H1 (cell line): ENCODE measurements around the gene COL12A1. TPM values are rescaled to one million over a fixed set of nuclear protein-coding genes. Genes with fewer than 3 reads are reported as not detected.

Experiments used
- CTCF ChIA-PET: fragments of 300-600 bp; sonication (Branson Sonifier 250); formaldehyde crosslinking; loops from one replicate; lab custom pipeline; 2021; ENCODE audit not compliant: partially characterized antibody; lab: Charles Lee
- POLR2A ChIA-PET: fragments of 300-600 bp; sonication (Branson Sonifier 250); formaldehyde crosslinking; loops from one replicate; lab custom pipeline; 2021; ENCODE audit warnings: inconsistent platforms; ENCODE audit not compliant: partially characterized antibody; lab: Charles Lee
- DNase-seq, 2 experiments: peaks; one replicate each; pipeline versions ENCODE4 v3.0.0 to v3.0.0-alpha.2; 2010 to 2022; ENCODE audit warnings: low spot score in 2 of 2, low read depth in 1 of 2, mixed read lengths in 1 of 2
- FAIRE-seq: peaks from 2 replicates; lab custom pipeline; 2011; peaks lifted over from hg19 to GRCh38; lab: Jason Lieb, UNC
- H2AFZ ChIP-seq: 2 replicates; pipeline ENCODE4 v1.8.1; 2012; ENCODE audit warnings: low read length, inconsistent platforms
- H2AK5ac ChIP-seq: 2 replicates; pipeline ENCODE4 v1.6.1; 2013; ENCODE audit warnings: low read depth, low read length
- H2BK120ac ChIP-seq: replicated peaks from 2 replicates; pipeline ENCODE3; 2013; ENCODE audit warnings: low read depth, low read length, inconsistent platforms
- H2BK12ac ChIP-seq: 2 replicates; pipeline ENCODE4 v1.6.1; 2013; ENCODE audit warnings: low read depth, low read length
- H2BK15ac ChIP-seq: 2 replicates; pipeline ENCODE4 v1.6.1; 2013; ENCODE audit warnings: low read length
- H2BK20ac ChIP-seq: 2 replicates; pipeline ENCODE4 v1.6.1; 2013; ENCODE audit warnings: low read length
- H2BK5ac ChIP-seq: 2 replicates; pipeline ENCODE4 v1.6.1; 2013; ENCODE audit warnings: low read depth, low read length
- H3K14ac ChIP-seq: 2 replicates; pipeline ENCODE4 v1.6.1; 2013; ENCODE audit warnings: inconsistent platforms; ENCODE audit not compliant: insufficient read length
- H3K18ac ChIP-seq: 2 replicates; pipeline ENCODE4 v1.6.1; 2013; ENCODE audit warnings: low read length; ENCODE audit errors: extremely low read depth
- H3K23ac ChIP-seq: 2 replicates; pipeline ENCODE4 v1.6.1; 2013; ENCODE audit warnings: inconsistent platforms; ENCODE audit not compliant: insufficient read length
- H3K23me2 ChIP-seq: 2 replicates; pipeline ENCODE4 v1.6.1; 2013; ENCODE audit warnings: low read depth, low read length
- H3K27ac ChIP-seq: 2 replicates; pipeline ENCODE4 v1.6.1; 2011; ENCODE audit warnings: low read depth, low read length, inconsistent platforms
- H3K27me3 ChIP-seq, 4 experiments: replicated peaks in 1 of 4; 1 replicate in 1 of 4; 2 replicates in 3 of 4; pipeline versions ENCODE4 v1.6.1 to v1.8.1; 2011 to 2013; ENCODE audit warnings: low read length in 3 of 4, mild to moderate bottlenecking in 3 of 4, inconsistent platforms in 2 of 4, mixed read lengths in 2 of 4, moderate library complexity in 1 of 4; ENCODE audit not compliant: control insufficient read depth in 3 of 4, insufficient read depth in 3 of 4; ENCODE audit errors: extremely low read depth in 1 of 4
- H3K36me3 ChIP-seq, 4 experiments: 2 replicates each; pipeline versions ENCODE4 v1.6.1 to v1.8.1; 2011 to 2013; ENCODE audit warnings: mild to moderate bottlenecking in 4 of 4, low read length in 3 of 4, moderate library complexity in 2 of 4, control low read depth in 1 of 4, inconsistent platforms in 1 of 4; ENCODE audit not compliant: insufficient read depth in 4 of 4, control insufficient read depth in 2 of 4
- H3K4ac ChIP-seq: replicated peaks from 2 replicates; pipeline ENCODE3; 2013; ENCODE audit warnings: low read length, low read depth, mixed read lengths, inconsistent platforms; ENCODE audit not compliant: insufficient read length
- H3K4me1 ChIP-seq, 4 experiments: replicated peaks in 1 of 4; 1 replicate in 1 of 4; 2 replicates in 3 of 4; pipeline versions ENCODE4 v1.6.1 to v1.8.1; 2011 to 2013; ENCODE audit warnings: low read length in 3 of 4, inconsistent platforms in 2 of 4, mixed read lengths in 1 of 4; ENCODE audit not compliant: insufficient read depth in 4 of 4, control insufficient read depth in 3 of 4
- H3K4me2 ChIP-seq, 2 experiments: 2 replicates each; pipeline versions ENCODE4 v1.6.1 to v1.8.1; 2011 to 2013; ENCODE audit warnings: low read depth in 2 of 2, low read length in 2 of 2, control low read depth in 1 of 2, inconsistent platforms in 1 of 2, mild to moderate bottlenecking in 1 of 2; ENCODE audit not compliant: insufficient read depth in 1 of 2
- H3K4me3 ChIP-seq, 4 experiments: fragments of 200-600, 300-600 bp in 1 of 4; sonication (generic), shearing (Covaris generic), sonication (Bioruptor Twin) in 1 of 4; 2 replicates each; pipeline versions ENCODE4 v1.5.1 to v1.8.1; 2011 to 2016; ENCODE audit warnings: low read length in 4 of 4, low read depth in 3 of 4, control low read depth in 2 of 4, inconsistent platforms in 2 of 4, mild to moderate bottlenecking in 2 of 4, mixed read lengths in 1 of 4, moderate library complexity in 1 of 4; ENCODE audit not compliant: insufficient read depth in 2 of 4; ENCODE audit errors: extremely low read depth in 1 of 4
- H3K56ac ChIP-seq: replicated peaks from 2 replicates; pipeline ENCODE3; 2013; ENCODE audit warnings: low read depth, mild to moderate bottlenecking, mixed read lengths, low read length, inconsistent platforms; ENCODE audit not compliant: insufficient read length
- H3K79me1 ChIP-seq: 2 replicates; pipeline ENCODE4 v1.6.1; 2013; ENCODE audit warnings: low read depth, low read length, control low read depth
- H3K79me2 ChIP-seq, 2 experiments: 2 replicates each; pipeline versions ENCODE4 v1.6.1 to v1.8.1; 2012 to 2013; ENCODE audit warnings: low read length in 2 of 2, mild to moderate bottlenecking in 2 of 2, inconsistent platforms in 1 of 2; ENCODE audit not compliant: insufficient read depth in 2 of 2, control insufficient read depth in 1 of 2
- H3K9ac ChIP-seq, 4 experiments: replicated peaks in 1 of 4; 1 replicate in 1 of 4; 2 replicates in 3 of 4; pipeline versions ENCODE4 v1.6.1 to v1.8.1; 2011 to 2013; ENCODE audit warnings: low read depth in 3 of 4, low read length in 3 of 4, control low read depth in 2 of 4, mild to moderate bottlenecking in 2 of 4, moderate library complexity in 2 of 4, inconsistent platforms in 1 of 4; ENCODE audit errors: extremely low read depth in 1 of 4
- H3K9me3 ChIP-seq, 2 experiments: 2 replicates each; pipeline versions ENCODE4 v1.6.1 to v1.8.1; 2012 to 2013; ENCODE audit warnings: mild to moderate bottlenecking in 2 of 2, moderate library complexity in 2 of 2, control low read depth in 1 of 2, inconsistent platforms in 1 of 2, low read depth in 1 of 2, low read length in 1 of 2, mixed read lengths in 1 of 2; ENCODE audit not compliant: insufficient read depth in 2 of 2
- H4K20me1 ChIP-seq, 2 experiments: replicated peaks in 1 of 2; 2 replicates each; pipeline versions ENCODE3 to v1.8.1; 2011 to 2013; ENCODE audit warnings: inconsistent platforms in 2 of 2, low read length in 2 of 2, mild to moderate bottlenecking in 1 of 2; ENCODE audit not compliant: insufficient read depth in 2 of 2, control insufficient read depth in 1 of 2
- H4K5ac ChIP-seq: 2 replicates; pipeline ENCODE4 v1.6.1; 2013; ENCODE audit warnings: low read length, low read depth, mixed read lengths, inconsistent platforms; ENCODE audit not compliant: insufficient read length
- H4K8ac ChIP-seq: 2 replicates; pipeline ENCODE4 v1.8.0; 2013; ENCODE audit warnings: mild to moderate bottlenecking, moderate library complexity, low read length, inconsistent platforms; ENCODE audit not compliant: insufficient read depth; ENCODE audit errors: extremely low read depth
- H4K91ac ChIP-seq: replicated peaks from 2 replicates; pipeline ENCODE3; 2013; ENCODE audit warnings: low read length, mixed read lengths, inconsistent platforms; ENCODE audit not compliant: insufficient read length
- CREB1 ChIP-seq: IDR thresholded peaks from 2 replicates; pipeline ENCODE4 v1.6.1; 2012; ENCODE audit warnings: inconsistent platforms
- JUN ChIP-seq: IDR thresholded peaks from 2 replicates; pipeline ENCODE4 v1.6.1; 2011; ENCODE audit warnings: low read depth, mild to moderate bottlenecking, improper control_type of control experiment, low read length
- JUND ChIP-seq: IDR thresholded peaks from 2 replicates; pipeline ENCODE4 v1.6.1; 2011; ENCODE audit warnings: mild to moderate bottlenecking, improper control_type of control experiment, low read length
- KDM1A ChIP-seq: fragments of 200-600, 300-600 bp; sonication (generic); IDR thresholded peaks from 2 replicates; pipeline ENCODE4 v1.7.1; 2016; ENCODE audit warnings: mild to moderate bottlenecking, low read length, borderline replicate concordance
- POU5F1 ChIP-seq: IDR thresholded peaks from 2 replicates; pipeline ENCODE4 v1.6.1; 2011; ENCODE audit warnings: low read depth, mild to moderate bottlenecking, low read length, moderate library complexity
- WGBS, 2 experiments: shearing (Covaris generic) in 1 of 2; methylation state at CpG; one replicate each; pipeline versions ENCODE4 v1.1.6 to v1.1.7; 2013 to 2015; ENCODE audit warnings: low lambda C conversion rate in 2 of 2, mixed read lengths in 2 of 2, inconsistent platforms in 1 of 2, low coverage in 1 of 2, missing lambda C conversion rate in 1 of 2; ENCODE audit not compliant: insufficient replicate concordance in 2 of 2, insufficient coverage in 1 of 2, insufficient read length in 1 of 2; ENCODE audit errors: extremely low coverage in 1 of 2, missing lambda C conversion rate in 1 of 2; 5-methylcytosine and 5-hydroxymethylcytosine counted together
- polyA plus RNA-seq, 7 experiments: library from polyadenylated mRNA; depleted of rRNA in 3 of 7; stranded (reverse) in 5 of 7; unstranded in 2 of 7; fragments of >200 nt in 5 of 7; fragments of 200-250 nt in 2 of 7; gene quantifications; 1 replicate in 5 of 7; 2 replicates in 1 of 7; 4 replicates in 1 of 7; pipeline versions ENCODE4 v1.2.1 to v1.2.3, GENCODE V29; 2011 to 2013; ENCODE audit warnings: missing spikeins in 2 of 7, mixed read lengths in 2 of 7
- total RNA-seq: library from RNA; stranded (reverse); fragmentation: NEBNext Ultra II Directional; extraction: Animal tissue kit (Norgen Biotek cat#: 25700); gene quantifications from 2 replicates; pipeline ENCODE4 v1.2.1, GENCODE V29; 2021
- TF ChIP-seq, protein P1 (sequence below), 3 experiments: IDR thresholded peaks; 1 replicate in 2 of 3; 2 replicates in 1 of 3; pipeline versions ENCODE4 v1.5.1 to v1.6.1; 2011; ENCODE audit warnings: low read length in 3 of 3, mild to moderate bottlenecking in 3 of 3, inconsistent platforms in 2 of 3, low read depth in 1 of 3, moderate library complexity in 1 of 3; ENCODE audit not compliant: insufficient read depth in 1 of 3; ENCODE audit errors: control extremely low read depth in 1 of 3
- TF ChIP-seq, protein P2 (sequence below): IDR thresholded peaks from 2 replicates; pipeline ENCODE4 v1.6.1; 2011; ENCODE audit warnings: low read depth, mild to moderate bottlenecking, low read length; ENCODE audit not compliant: insufficient read depth

COL12A1 gene
- total and polyA plus RNA-seq, 2 of the 8 experiments (the other 6 are each of a cell fraction or from before 2014, with no cell fraction given): 1.4 to 4.7 TPM

- Histone ChIP-seq H4K8ac (no peak overlapping the region), H2BK12ac (no peak overlapping the region), H3K27ac (no peak overlapping the region), H3K18ac (no peak overlapping the region), H3K14ac (no peak overlapping the region), H3K36me3 (no peaks in the 10 kb centered on the region), H3K4me1 (no peaks in the 10 kb centered on the region), H4K91ac (no peak overlapping the region), H2BK15ac (no peak overlapping the region), H2AK5ac (no peak overlapping the region), H4K5ac (no peak overlapping the region), H3K23ac (no peak overlapping the region), H2BK120ac (no peak overlapping the region), H4K20me1 (no peaks in the 10 kb centered on the region), H2BK5ac (no peak overlapping the region), H2AFZ (no peak overlapping the region), H3K79me1 (no peaks in the 10 kb centered on the region), H3K4me3 (no peak overlapping the region), H2BK20ac (no peak overlapping the region), H3K9ac (no peak overlapping the region), H3K27me3 (no peaks in the 10 kb centered on the region; a peak in 1 of 7 replicates), H3K23me2 (no peaks in the 10 kb centered on the region), H3K4ac (no peak overlapping the region), H3K9me3 (no peaks in the 10 kb centered on the region), H3K79me2 (no peaks in the 10 kb centered on the region), H3K4me2 (no peak overlapping the region), H3K56ac (no peak overlapping the region)
- DNase-seq: no peak
- CTCF ChIA-PET: interaction anchor here (1.0 to 1.4 kb wide), 3 partner anchors 33 to 64 kb away, joined by 3 to 8 read pairs (median 4); no protein-coding TSS in a partner anchor
- WGBS, 2 experiments: 100% methylated on average over 2 of the region's 2 CpGs; no CpG with 5 or more reads in 1 of the 2 experiments
- no peak for FAIRE-seq
- TF ChIP-seq, protein P1, sequence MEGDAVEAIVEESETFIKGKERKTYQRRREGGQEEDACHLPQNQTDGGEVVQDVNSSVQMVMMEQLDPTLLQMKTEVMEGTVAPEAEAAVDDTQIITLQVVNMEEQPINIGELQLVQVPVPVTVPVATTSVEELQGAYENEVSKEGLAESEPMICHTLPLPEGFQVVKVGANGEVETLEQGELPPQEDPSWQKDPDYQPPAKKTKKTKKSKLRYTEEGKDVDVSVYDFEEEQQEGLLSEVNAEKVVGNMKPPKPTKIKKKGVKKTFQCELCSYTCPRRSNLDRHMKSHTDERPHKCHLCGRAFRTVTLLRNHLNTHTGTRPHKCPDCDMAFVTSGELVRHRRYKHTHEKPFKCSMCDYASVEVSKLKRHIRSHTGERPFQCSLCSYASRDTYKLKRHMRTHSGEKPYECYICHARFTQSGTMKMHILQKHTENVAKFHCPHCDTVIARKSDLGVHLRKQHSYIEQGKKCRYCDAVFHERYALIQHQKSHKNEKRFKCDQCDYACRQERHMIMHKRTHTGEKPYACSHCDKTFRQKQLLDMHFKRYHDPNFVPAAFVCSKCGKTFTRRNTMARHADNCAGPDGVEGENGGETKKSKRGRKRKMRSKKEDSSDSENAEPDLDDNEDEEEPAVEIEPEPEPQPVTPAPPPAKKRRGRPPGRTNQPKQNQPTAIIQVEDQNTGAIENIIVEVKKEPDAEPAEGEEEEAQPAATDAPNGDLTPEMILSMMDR (IDR thresholded peaks at IDR 0.05; ENCODE audit: control extremely low read depth in 1 of 3, insufficient read depth in 1 of 3, low read depth in 1 of 3, low read length in 3 of 3): no peak
- TF ChIP-seq JUND (no peak), POU5F1 (no peak), KDM1A (no peak), JUN (no peak), CREB1 (no peak)
- TF ChIP-seq, protein P2, sequence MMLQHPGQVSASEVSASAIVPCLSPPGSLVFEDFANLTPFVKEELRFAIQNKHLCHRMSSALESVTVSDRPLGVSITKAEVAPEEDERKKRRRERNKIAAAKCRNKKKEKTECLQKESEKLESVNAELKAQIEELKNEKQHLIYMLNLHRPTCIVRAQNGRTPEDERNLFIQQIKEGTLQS: no peak
- POLR2A ChIA-PET: interaction anchor here (0.6 kb wide), 1 partner anchor 399 kb away, joined by 3 read pairs; no protein-coding TSS in a partner anchor
Observed at GRCh38 chr6:75147512-75147911, 58.3 kb downstream of the COL12A1 start.
